GM06990 (cell line): Measurements from ENCODE around the gene CTBS.
A peak's percentile ranks its signal among the peaks of the same experiment; 100 is the strongest.

Experiments
- DNase-seq: peaks from one replicate; pipeline ENCODE4 v3.0.0-alpha.2; 2011; ENCODE audit not compliant: insufficient read length; ENCODE audit errors: extremely low read depth
- H3K27me3 ChIP-seq: replicated peaks from 2 replicates; pipeline ENCODE4 v1.6.0; 2011; ENCODE audit warnings: low read length; ENCODE audit not compliant: control insufficient read depth, insufficient read depth
- H3K36me3 ChIP-seq: 2 replicates; pipeline ENCODE4 v1.5.1; 2011; ENCODE audit warnings: low read length; ENCODE audit not compliant: control insufficient read depth, insufficient read depth
- H3K4me3 ChIP-seq: replicated peaks from 2 replicates; pipeline ENCODE4 v1.5.1; 2011; ENCODE audit warnings: low read depth, mild to moderate bottlenecking, control low read depth, low read length
- TF ChIP-seq, protein P1 (sequence below): IDR thresholded peaks from 2 replicates; pipeline ENCODE4 v1.5.1; 2011; ENCODE audit warnings: low read length, control low read depth, mild to moderate bottlenecking, inconsistent platforms; ENCODE audit not compliant: insufficient read depth, poor library complexity, severe bottlenecking

Gene CTBS

DNA sequence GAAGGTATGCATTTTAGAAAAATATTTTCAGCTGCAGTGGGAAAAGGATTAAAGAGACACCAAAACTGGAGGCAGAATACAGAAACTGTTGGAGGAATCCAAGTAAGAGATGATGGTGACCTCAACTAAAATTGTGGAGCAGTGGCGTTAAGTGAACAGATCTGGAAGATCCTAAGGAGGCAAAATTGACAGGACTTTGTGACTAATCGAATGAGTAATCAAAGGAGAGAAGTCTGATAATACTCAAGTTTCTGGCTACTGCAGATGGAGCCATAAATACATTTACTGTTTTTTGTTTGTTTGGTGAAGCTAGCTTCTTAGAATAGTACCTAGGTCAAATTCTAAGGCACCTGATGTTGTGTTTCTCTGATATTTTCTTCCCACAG is 3.1 kb downstream of the CTBS start:
- Histone ChIP-seq H3K4me3 (no peak overlapping the region), H3K36me3 (no peaks in the 10 kb centered on the region; the same call in 1 of the 2 replicates), H3K27me3 (no peaks in the 10 kb centered on the region)
- TF ChIP-seq, protein P1, sequence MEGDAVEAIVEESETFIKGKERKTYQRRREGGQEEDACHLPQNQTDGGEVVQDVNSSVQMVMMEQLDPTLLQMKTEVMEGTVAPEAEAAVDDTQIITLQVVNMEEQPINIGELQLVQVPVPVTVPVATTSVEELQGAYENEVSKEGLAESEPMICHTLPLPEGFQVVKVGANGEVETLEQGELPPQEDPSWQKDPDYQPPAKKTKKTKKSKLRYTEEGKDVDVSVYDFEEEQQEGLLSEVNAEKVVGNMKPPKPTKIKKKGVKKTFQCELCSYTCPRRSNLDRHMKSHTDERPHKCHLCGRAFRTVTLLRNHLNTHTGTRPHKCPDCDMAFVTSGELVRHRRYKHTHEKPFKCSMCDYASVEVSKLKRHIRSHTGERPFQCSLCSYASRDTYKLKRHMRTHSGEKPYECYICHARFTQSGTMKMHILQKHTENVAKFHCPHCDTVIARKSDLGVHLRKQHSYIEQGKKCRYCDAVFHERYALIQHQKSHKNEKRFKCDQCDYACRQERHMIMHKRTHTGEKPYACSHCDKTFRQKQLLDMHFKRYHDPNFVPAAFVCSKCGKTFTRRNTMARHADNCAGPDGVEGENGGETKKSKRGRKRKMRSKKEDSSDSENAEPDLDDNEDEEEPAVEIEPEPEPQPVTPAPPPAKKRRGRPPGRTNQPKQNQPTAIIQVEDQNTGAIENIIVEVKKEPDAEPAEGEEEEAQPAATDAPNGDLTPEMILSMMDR = no peak
- DNase-seq = no peak

- Histone ChIP-seq H3K4me3 (no peak overlapping the region), H3K27me3 (no peaks in the 10 kb centered on the region), H3K36me3 (no peaks in the 10 kb centered on the region; the same call in 1 of the 2 replicates)
- TF ChIP-seq, protein P1 = no peak
- DNase-seq = no peak
Measured at GRCh38 chr1:84570436-84571149, 3.6 kb downstream of the CTBS start.

- Histone ChIP-seq H3K4me3 (no peak overlapping the region), H3K36me3 (peaks cover 3% of the 10 kb centered on the region; the same call in 1 of the 2 replicates), H3K27me3 (no peaks in the 10 kb centered on the region)
- no peak for DNase-seq
- TF ChIP-seq, protein P1 = no peak
Measured at GRCh38 chr1:84569216-84569615, 5.0 kb downstream of the CTBS start.

- H3K27me3 ChIP-seq = no peaks in the 10 kb centered on the region
- no peak overlapping the region for H3K4me3 ChIP-seq
- DNase-seq = no peak
- no peaks in the 10 kb centered on the region; the same call in 1 of the 2 replicates for H3K36me3 ChIP-seq
- TF ChIP-seq, protein P1 = no peak
Measured at GRCh38 chr1:84550826-84551225, 23.4 kb downstream of the CTBS start.

GRCh38 chr1:84541679-84542078 is 32.6 kb downstream of the CTBS start:
- Histone ChIP-seq H3K4me3 (no peak overlapping the region), H3K36me3 (no peaks in the 10 kb centered on the region), H3K27me3 (no peaks in the 10 kb centered on the region)
- DNase-seq = no peak
- TF ChIP-seq, protein P1 = peak; percentile 33
